GM21390 (cell line): Measurements from ENCODE around the gene PITPNB.

ENCODE experiments used
- ATAC-seq: cut with Tn5 transposase; IDR thresholded peaks from one replicate; pipeline ENCODE4 v1.9.1; 2021; ENCODE audit not compliant: unreplicated experiment

PITPNB gene

DNA sequence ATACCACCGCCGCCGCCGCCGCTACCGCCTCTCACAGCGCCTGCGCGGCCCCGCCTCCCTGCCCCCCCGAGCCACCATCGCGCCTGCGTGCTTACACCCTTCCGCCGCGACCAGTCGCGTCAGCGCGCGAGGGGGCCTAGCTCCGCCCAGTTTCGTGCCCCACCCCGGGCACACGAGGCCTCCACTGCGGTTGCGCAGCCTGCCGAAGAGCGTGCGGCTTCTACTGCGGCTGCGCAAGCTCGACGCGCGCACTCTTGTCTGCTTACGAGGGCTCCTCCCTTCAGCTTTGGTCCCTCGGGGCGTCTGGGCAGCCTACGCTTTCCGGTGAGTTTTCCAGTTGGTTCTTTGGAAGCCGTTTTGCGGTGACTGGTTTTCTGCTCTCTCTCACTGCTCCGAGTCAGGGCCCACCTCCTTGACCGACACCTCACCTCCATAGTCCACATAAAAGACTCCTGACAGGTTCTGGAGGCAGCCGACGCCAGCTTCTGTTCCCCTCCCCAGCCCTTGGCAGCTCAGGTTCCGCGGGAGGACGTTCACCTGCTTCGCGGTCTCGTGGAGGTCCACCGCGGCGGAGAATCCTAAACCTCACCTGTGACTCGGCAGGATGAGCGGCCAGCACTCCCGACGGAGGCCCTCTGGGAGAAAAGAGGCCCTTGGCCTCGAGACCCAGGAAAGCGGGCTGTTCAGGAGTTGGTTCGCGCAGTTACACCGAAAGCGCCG is at the start of gene PITPNB:
PITPNB (minus strand) TSS at position 35 of the 720 bp plus-strand sequence. CDS start 65 bp downstream, outside the sequence.
- peak; percentile 69 for ATAC-seq

DNA sequence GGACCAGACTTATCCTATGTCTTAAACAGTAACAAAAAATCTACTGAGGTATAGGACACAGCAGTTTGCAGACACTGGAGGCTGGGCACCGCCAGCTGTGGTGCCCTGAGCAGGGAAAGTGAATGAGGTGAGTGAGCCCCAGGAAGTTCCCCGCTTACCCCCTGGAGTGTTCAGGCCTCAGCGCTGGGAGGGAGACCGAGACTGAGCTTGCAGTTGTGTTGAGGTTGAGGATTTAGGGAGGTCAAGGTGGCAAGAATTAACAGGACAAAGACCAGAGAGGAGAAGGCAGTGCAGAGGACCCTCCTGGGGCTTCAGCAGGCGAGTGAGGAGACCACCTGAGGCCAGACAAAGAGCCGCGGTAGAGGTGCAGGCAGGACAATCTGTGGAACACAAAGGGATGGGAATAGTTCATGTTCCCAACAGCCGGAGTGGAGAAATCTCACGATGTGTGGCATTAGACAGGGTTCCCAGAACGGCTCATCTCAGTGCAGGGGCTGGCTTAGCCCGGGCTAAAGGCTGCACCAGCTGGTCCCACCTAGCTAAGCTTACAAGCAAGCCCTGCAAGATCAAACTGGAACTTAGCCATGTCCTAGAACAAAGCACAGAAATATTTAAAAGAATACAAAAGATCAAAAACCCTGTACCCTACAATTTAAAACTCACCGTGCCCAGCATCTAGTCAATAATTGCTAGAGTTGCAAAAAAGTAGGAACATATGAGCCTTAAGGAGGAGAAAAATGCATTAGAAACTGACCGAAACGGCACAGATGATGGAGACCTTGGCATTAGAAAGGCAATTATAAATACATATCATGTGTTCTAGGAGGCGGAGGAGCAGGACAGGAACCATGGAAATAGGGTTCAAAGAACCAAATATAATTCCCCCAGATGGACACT is 47.4 kb upstream of the PITPNB start:
- ATAC-seq: no peak

DNA sequence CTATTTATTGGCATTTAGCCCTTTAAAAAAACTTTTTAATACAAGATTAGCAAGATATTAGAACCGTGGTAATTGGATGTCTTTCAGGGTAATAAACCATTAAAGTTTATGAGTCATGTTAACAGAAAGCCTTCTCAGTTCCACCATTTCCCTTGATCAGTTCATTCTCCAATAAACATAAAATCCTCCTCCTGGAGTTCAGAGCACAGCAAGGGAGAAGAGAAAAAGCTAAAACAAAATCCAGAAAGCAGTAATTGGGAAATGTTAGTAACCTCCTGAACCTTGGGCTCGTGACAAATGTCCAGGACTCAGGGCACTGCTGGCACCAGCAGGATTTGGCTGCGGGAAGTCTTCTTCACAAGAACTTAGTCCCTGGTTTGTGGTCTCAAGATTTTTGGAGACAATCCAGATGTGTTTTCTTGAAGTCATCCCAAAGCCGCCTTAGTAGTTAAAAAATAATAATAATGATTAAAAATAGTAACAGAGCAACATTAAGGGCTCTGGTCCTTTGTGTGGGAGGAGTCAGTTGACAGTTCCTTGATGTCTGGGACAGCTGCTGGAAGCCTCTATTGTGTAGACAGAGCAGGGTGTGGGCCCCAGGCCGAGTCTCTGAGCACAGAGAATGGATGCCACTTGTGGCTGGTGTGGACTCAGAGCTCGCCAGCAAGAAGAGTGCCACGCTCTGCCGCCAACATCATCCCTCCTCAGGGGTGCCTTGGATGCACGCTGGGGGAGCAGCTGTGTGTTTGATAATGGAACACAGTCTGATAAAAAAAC is 43.4 kb upstream of the PITPNB start:
- no peak for ATAC-seq

DNA sequence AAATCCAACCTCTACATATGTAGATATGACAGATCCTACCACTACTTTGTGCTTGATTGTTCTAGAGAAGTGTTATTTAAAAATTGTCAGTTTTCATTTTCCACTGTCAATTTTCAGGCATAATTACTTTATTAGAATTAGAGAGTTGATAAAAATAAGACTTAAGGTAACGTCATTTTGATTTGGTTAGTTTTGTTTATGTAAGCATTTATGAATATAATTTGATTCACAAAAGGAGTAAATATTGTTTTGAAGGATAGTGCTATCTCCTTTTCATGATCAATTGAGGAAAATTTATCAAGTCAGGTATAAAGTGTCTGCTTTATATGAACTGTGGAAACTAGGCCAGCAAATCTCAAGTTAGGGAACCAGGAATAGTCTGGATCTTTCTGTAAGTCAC is 42.6 kb upstream of the PITPNB start:
- ATAC-seq: no peak

DNA sequence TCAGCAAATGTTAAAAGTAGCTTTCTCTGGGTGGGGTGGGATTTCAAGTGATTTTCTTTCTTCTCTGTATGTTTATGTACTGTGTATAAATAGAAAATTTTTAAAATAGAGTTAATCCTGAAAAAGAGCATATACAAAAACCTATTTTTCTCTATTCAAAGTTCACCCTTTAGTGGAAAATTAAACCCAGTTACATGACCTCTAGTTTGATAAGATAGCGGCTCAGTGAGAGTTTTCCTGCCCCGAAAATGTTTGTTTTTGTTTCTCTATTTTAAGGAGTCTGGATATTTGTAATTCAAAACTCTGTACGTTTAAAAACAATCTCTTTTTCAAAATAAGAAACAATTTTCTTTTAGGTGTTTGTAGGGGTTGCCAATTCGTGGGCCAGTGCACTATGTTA is 42.1 kb upstream of the PITPNB start:
- ATAC-seq: no peak

DNA sequence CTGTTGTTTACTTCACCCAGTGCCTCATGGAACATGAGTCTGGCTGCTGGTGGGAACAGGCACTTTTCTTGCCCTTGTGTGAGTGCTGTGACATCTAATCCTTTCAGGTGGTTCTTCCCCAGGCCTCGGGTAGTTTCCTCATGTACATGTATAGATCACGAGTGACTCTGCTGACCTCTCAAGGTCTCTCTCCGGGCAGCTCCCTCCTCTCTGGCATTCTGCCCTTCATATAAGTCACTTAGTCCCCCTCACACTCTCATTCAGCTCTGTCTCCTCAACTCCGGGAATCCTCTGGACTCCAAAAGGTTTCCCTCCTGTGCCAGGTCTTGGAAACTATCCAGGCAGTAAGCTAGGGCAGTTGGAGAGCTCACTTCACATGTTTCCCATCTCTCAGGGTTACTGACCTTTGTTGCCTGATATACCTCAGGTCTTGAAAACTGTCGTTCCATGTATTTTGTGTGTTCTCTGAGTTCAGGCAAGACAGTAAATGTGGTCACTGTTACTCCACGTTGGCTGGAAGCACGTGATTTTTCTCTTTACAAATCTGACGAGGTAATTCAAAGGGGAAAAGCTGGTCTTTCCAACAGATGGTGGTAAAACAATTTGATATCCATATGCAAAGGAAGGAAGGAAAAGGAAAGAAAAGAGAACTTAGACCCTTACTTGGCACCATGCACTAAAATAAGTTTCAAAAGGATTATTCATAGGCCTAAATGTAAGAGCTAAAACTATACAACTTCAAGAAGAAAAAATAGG is 40.5 kb upstream of the PITPNB start:
- no peak for ATAC-seq

DNA sequence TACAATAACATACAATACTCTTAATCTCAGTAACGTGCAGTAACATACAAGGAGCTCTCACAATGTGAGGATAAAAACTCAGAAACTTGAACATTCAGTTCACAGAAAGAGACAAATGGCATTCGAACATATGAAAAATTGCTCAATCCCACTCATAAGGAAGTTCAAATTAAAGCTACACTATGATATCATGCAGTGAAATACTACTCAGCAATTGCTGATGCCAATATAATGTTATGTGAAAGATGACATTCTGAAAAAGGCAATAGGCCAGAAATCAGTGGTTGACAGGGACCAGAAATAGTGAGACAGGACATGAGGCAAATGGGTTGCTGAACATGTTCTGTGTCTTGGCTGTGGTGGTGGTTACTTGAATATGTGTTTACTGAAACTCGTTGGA is 33.7 kb upstream of the PITPNB start:
- no peak for ATAC-seq

DNA sequence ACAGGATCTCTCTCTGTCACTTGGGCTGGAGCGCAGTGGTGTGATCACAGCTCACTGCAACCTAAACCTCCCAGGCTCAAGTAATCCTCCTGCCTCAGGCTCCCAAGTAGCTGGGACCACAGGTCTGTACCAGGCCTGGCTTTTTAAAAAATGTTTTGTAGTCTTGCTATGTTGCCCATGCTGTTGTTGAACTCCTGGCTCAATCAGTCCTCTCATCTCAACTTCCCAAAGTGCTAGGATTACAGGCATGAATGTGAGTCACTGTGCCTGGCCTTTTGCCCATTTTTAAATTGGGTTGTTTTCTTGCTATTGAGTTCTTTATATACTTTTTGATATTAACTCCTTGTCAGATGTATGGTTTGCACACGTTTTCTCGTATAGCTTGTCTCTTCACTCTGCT is 33.0 kb upstream of the PITPNB start:
- ATAC-seq: no peak

DNA sequence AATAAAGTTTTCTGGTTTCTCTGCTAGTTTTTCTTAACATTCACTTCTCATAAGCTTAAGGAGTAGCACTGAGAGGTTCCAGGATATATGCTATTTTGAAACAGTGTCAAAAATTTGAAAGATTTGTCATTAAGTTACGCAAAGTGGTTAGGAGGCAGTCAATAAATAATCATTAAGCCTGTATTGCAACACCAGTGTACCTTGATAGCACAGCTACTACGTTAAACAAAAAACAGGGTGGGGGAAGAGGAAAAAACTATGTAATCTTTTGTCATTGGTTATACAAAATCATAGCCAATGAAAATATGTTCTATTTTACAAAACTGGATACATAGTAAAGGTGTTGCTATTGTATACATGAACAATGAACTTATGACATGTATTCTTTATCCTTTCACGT is 30.4 kb upstream of the PITPNB start:
- ATAC-seq: no peak

DNA sequence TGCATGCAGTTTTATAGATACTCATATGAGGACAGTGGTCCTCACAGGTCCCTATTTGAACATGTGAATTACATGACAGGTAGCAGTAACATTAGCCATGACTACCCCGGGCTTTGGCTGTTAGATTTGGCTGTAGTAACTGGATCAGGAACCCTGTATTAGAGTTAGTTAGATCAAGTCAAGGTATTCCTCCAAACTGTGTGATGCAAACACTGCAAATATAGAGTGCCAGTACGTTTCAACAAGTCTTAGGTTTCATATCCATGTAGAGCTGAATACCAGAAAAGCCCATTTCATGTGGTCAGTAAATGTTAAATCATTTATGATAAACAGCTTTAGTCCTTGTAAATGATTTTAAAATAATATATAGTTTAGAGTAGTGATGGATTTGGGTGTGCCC is 29.5 kb upstream of the PITPNB start:
- ATAC-seq: no peak

DNA sequence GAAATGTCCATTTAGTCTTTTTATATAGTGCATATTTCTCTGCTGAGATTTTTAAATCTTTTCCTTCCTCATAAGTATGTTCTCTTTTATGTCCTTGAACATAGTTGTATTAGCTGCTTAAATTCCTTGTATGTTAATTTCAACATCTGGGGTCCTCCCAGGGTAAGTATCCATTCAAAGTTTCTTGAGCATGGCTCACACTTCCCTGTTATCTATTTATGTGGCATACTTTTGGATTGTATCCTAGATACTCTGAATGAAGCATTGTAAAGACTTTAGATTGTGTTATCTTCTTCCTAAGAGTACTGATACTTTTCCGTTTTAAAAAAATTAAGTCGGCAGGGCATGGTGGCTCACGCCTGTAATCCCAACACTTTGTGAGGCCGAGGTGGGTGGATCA is 28.4 kb upstream of the PITPNB start:
- ATAC-seq: no peak

DNA sequence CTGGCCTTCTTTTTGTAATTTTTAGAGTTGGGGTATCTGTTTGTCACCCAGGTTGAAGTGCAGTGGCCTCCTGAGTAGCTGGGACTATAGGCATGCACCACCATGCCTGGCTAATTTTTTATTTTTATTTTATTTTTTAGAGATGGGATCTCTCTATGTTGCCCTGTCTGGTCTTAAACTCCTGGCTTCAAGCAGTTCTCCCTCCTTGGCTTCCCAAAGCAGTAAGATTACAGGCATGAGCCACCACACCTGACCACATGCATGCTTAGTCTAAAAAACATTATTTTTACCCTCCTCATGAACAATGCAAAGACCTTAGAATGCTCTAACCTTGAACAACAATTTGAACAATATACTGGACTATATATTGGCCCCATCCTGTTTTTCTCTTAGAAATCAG is 22.1 kb upstream of the PITPNB start:
- no peak for ATAC-seq

DNA sequence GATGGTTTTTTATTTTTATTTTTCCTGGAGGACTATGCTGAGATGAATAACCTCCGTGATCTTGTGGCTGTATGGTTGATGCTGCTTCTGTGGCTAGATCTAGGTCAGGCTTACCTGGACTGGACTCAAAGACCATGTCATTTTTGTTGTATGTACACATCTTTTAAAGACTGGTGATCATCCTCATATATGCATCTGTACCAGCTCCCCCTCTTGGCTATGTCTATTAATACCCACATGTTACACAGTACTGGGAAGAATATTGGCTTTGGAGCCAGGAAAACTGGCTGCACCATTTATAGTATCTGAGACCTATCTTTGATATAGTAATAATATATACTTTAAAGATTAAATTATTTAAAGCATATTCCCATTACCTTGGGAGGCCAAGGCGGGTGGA is 18.4 kb upstream of the PITPNB start:
- ATAC-seq: no peak

DNA sequence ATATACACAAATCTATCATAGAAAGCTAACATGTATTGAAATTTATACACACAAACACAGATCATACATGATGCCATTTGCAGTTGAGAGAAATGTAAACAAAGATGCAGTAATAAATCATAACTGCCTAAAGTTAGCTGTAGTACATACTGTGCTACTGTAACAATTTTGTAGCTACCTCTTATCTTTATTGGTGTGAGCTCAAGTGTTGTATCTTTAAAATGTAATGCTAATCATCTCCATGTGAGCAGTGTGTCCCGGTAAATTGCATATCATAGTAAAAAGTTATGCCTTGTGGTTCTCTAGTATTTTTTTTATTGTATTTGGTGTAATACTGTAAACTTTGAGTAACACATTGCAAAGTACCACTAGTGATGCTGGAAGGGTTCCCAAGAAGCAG is 16.8 kb upstream of the PITPNB start:
- ATAC-seq: no peak

DNA sequence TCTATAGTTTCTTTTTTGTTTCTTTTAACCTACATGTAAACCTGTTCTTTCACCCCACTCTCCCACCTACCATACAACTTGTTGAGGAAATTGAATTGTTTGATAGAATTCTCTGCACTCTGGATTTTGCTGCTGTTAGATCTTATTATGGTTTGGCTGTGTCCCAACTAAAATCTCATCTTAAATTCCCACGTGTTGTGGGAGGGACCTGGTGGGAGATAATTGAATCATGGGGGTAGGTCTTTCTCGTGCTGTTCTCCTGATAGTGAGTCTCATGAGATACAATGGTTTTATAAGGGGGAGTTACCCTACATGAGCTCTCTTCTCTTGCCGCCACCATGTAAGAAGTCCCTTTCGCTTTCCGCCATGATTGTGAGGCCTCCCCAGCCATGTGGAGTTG is 15.0 kb upstream of the PITPNB start:
- no peak for ATAC-seq

DNA sequence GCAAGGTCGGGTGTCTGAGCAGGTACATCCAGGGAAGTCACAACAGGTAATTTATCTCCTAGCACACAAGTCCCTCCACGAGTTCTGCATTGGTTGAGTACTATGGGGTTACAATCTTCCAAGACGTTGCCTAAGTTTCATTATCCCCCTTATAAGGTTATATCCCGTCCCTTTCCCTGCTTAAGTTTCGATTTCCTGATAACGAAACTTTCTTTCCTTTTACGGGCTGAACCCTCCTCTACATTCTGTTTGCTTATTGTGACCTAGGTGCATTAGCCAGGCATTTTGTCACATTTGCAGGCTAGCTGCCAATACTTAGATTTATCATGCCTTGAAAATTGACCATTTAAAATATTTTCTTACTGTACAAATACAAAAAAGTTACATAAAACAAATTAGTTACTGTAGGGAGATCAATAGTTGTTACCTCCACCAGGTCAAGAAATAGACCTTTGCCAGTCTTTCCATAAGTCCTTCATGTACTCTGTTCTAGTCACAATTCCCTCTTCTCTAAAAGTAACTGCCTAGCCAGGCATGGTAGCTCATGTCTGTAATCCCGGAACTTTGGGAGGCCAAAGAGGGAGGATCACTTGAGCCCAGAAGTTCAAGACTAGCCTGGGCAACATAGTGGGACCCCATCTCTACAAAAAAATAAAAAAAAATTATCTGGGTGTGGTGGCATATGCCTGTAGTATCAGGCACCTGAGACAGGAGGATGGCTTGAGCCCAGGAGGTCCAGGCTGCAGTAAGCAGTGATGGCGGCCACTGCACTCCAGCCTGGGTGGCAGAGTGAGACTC is 14.3 kb upstream of the PITPNB start:
- ATAC-seq: no peak

DNA sequence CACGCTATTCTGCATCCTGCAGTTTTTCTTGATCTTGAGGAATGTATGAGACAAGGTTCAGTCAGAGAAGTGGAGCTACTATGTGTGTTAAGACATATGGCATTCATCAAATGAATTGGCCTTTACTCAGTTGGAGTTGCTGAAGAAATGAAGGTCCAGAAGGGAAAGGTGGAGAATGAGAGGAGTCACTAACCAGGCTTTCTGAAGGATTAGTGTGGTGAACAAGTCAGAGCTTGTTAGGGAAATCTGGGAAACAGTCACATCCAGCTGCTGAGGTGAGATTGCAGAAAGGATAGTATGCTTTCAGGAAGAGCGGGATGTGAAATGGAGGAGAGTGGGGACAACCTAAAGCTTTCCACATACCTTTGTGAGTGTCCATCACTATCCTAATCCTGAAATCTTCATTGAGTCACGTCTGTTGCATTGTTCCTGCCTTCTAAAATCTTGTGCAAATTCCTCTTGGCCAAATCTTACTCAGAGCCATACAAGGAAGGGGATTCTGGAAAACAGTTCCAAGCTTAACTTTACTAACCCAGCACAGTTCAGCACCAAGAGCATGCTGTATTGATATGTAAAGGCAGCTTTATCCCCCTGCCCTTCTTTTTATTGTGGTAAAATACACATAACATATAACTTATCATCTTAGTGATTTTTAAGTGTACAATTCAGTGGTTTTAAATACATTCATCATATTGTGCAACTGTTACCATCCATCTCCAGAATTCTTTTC is 11.4 kb upstream of the PITPNB start:
- no peak for ATAC-seq

DNA sequence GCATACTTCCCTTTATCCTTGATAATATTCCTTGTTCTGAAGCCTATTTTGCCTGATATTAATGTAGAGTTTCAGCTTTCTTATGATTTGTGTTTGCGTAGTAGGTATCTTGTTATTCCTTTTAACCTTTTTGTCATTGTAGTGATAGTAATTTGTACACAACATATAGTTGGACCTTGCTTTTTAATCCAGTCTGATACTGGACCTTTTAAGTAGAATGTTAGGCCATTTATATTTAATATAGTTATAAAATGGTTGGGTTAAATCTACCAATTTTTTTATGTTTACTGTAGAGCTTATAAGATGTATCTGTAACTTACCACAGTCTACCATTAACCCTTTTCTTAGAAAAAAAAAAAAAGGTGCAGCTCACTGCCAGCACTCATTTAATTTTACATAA is 8.6 kb upstream of the PITPNB start:
- ATAC-seq: no peak

DNA sequence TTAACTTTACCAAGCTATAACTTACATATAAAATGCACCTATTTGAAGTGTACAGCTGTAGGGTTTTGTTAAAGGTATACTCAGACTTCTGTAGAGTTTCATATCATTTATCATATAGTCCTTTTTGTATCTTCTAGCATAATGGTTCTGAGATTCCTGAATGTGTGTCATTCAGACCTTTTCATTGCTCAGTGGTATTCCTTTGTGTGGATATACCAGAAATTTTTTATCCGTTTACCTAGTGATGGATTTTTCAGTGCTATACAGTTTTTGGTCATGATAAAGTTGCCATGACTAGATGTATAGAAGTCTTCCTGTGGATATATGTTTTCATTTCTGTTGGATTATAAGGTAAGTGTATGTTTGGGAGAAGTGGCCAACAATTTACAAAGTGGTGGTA is 6.3 kb upstream of the PITPNB start:
- ATAC-seq: no peak
